HEK293 (cell line): ENCODE results near the gene MEGF8.

ENCODE experiments used
- CTCF ChIA-PET: fragments of 350-600 bp; formaldehyde crosslinking; extraction: SDS; loops from one replicate; lab custom pipeline; 2021; ENCODE audit warnings: antibody characterized with exemption; lab: Yijun Ruan, JAX
- POLR2A ChIA-PET: fragments of 300-600 bp; formaldehyde crosslinking; extraction: SDS; loops from one replicate; lab custom pipeline; 2020; ENCODE audit warnings: antibody characterized with exemption, inconsistent platforms; lab: Yijun Ruan, JAX
- H3K27ac ChIP-seq: fragments of 200-500 bp; sonication (Bioruptor generic); 2 replicates; pipeline ENCODE4 v1.5.1; 2014; ENCODE audit warnings: low read depth, low read length, control low read depth, inconsistent platforms; ENCODE audit errors: extremely low read depth
- H3K36me3 ChIP-seq, 2 experiments: fragments of 200-500 bp in 1 of 2; sonication (Bioruptor generic) in 1 of 2; 1 replicate in 1 of 2; 2 replicates in 1 of 2; pipeline ENCODE4 v1.5.1; 2014 to 2017; ENCODE audit warnings: inconsistent platforms in 2 of 2, low read length in 2 of 2; ENCODE audit not compliant: control insufficient read depth in 2 of 2, insufficient read depth in 1 of 2
- H3K4me1 ChIP-seq: fragments of 200-500 bp; sonication (Bioruptor generic); 2 replicates; pipeline ENCODE4 v1.5.1; 2014; ENCODE audit warnings: mild to moderate bottlenecking, low read length, inconsistent platforms; ENCODE audit not compliant: control insufficient read depth, insufficient read depth
- H3K4me3 ChIP-seq: 2 replicates; pipeline ENCODE4 v1.5.1; 2011; ENCODE audit warnings: low read depth, mild to moderate bottlenecking, control low read depth, low read length, moderate library complexity
- H3K9me3 ChIP-seq: fragments of 200-500 bp; sonication (Bioruptor generic); 2 replicates; pipeline ENCODE4 v1.5.1; 2014; ENCODE audit warnings: low read depth, low read length, inconsistent platforms; ENCODE audit not compliant: control insufficient read depth, insufficient read depth
- GLIS1 ChIP-seq: fragments of 450-650 bp; formaldehyde crosslinking; IDR thresholded peaks from 2 replicates; pipeline ENCODE4 v1.5.1; 2016; ENCODE audit warnings: missing biosample characterization, missing genetic modification characterization
- IKZF3 ChIP-seq: fragments of 450-650 bp; IDR thresholded peaks from 2 replicates; pipeline ENCODE4 v1.5.0; 2018; ENCODE audit warnings: missing biosample characterization, mild to moderate bottlenecking, missing genetic modification characterization, moderate library complexity
- KLF16 ChIP-seq: fragments of 450-650 bp; formaldehyde crosslinking; IDR thresholded peaks from 2 replicates; pipeline ENCODE4 v1.5.1; 2017; ENCODE audit warnings: missing biosample characterization, missing genetic modification characterization
- KLF17 ChIP-seq: fragments of 450-650 bp; formaldehyde crosslinking; IDR thresholded peaks from 2 replicates; pipeline ENCODE4 v1.5.1; 2016; ENCODE audit warnings: missing biosample characterization, missing genetic modification characterization
- KLF7 ChIP-seq: fragments of 450-650 bp; formaldehyde crosslinking; IDR thresholded peaks from 2 replicates; pipeline ENCODE4 v1.5.1; 2016; ENCODE audit warnings: missing biosample characterization, missing genetic modification characterization, borderline replicate concordance
- KLF9 ChIP-seq: fragments of 450-650 bp; formaldehyde crosslinking; IDR thresholded peaks from 2 replicates; pipeline ENCODE4 v1.5.1; 2016; ENCODE audit warnings: missing biosample characterization, missing genetic modification characterization, low read depth
- PATZ1 ChIP-seq: fragments of 450-650 bp; formaldehyde crosslinking; IDR thresholded peaks from 2 replicates; pipeline ENCODE4 v1.5.1; 2016; ENCODE audit warnings: missing biosample characterization, missing genetic modification characterization
- PRDM1 ChIP-seq: fragments of 450-650 bp; formaldehyde crosslinking; IDR thresholded peaks from 2 replicates; pipeline ENCODE4; 2016; ENCODE audit warnings: missing biosample characterization, missing genetic modification characterization
- PRDM6 ChIP-seq: fragments of 450-650 bp; formaldehyde crosslinking; IDR thresholded peaks from 2 replicates; pipeline ENCODE4 v1.5.1; 2017; ENCODE audit warnings: missing biosample characterization, missing genetic modification characterization
- ZBTB1 ChIP-seq: fragments of 450-650 bp; formaldehyde crosslinking; IDR thresholded peaks from 2 replicates; pipeline ENCODE4 v1.5.1; 2016; ENCODE audit warnings: missing biosample characterization, missing genetic modification characterization
- ZBTB26 ChIP-seq: fragments of 450-650 bp; formaldehyde crosslinking; optimal IDR thresholded peaks from 2 replicates; pipeline ENCODE3; 2016; ENCODE audit warnings: missing biosample characterization, mild to moderate bottlenecking, missing genetic modification characterization
- ZBTB7A ChIP-seq: fragments of 450-650 bp; formaldehyde crosslinking; IDR thresholded peaks from 2 replicates; pipeline ENCODE4 v1.5.1; 2016; ENCODE audit warnings: low read depth, missing biosample characterization, missing genetic modification characterization
- ZFHX2 ChIP-seq: fragments of 450-650 bp; formaldehyde crosslinking; conservative IDR thresholded peaks from 2 replicates; pipeline ENCODE4 v1.5.1; 2016; ENCODE audit warnings: missing biosample characterization, missing genetic modification characterization
- ZFP41 ChIP-seq: fragments of 450-650 bp; formaldehyde crosslinking; IDR thresholded peaks from 2 replicates; pipeline ENCODE4 v1.5.1; 2016; ENCODE audit warnings: missing biosample characterization, missing genetic modification characterization, borderline replicate concordance
- ZFP69B ChIP-seq: fragments of 450-650 bp; formaldehyde crosslinking; IDR thresholded peaks from 2 replicates; pipeline ENCODE4 v1.5.1; 2016; ENCODE audit warnings: missing biosample characterization, missing genetic modification characterization
- ZNF202 ChIP-seq: fragments of 450-650 bp; formaldehyde crosslinking; IDR thresholded peaks from 2 replicates; pipeline ENCODE4 v1.5.1; 2016; ENCODE audit warnings: missing biosample characterization, missing genetic modification characterization, borderline replicate concordance
- ZNF274 ChIP-seq, 2 experiments: fragments of 200-500 bp in 1 of 2; fragments of 450-650 bp in 1 of 2; sonication (Bioruptor generic) in 1 of 2; formaldehyde crosslinking in 1 of 2; IDR thresholded peaks; 2 replicates each; pipeline versions ENCODE4 v1.5.1 to v1.6.1; 2014 to 2016; ENCODE audit warnings: borderline replicate concordance in 1 of 2, inconsistent platforms in 1 of 2, low read length in 1 of 2, missing biosample characterization in 1 of 2, missing genetic modification characterization in 1 of 2
- ZNF324 ChIP-seq: fragments of 450-650 bp; formaldehyde crosslinking; IDR thresholded peaks from 2 replicates; pipeline ENCODE4 v1.5.1; 2016; ENCODE audit warnings: missing biosample characterization, missing genetic modification characterization
- ZNF366 ChIP-seq: fragments of 450-650 bp; formaldehyde crosslinking; conservative IDR thresholded peaks from 2 replicates; pipeline ENCODE4 v1.5.1; 2016; ENCODE audit warnings: missing biosample characterization, missing genetic modification characterization
- ZNF501 ChIP-seq: fragments of 450-650 bp; formaldehyde crosslinking; IDR thresholded peaks from 2 replicates; pipeline ENCODE4 v1.5.1; 2016; ENCODE audit warnings: missing biosample characterization, missing genetic modification characterization
- ZNF560 ChIP-seq: fragments of 450-650 bp; formaldehyde crosslinking; IDR thresholded peaks from 2 replicates; pipeline ENCODE4 v1.5.1; 2017; ENCODE audit warnings: missing biosample characterization, missing genetic modification characterization, borderline replicate concordance
- ZNF561 ChIP-seq: fragments of 450-650 bp; IDR thresholded peaks from 2 replicates; pipeline ENCODE4 v1.5.1; 2018; ENCODE audit warnings: missing biosample characterization, missing genetic modification characterization, borderline replicate concordance
- ZNF610 ChIP-seq: fragments of 450-650 bp; formaldehyde crosslinking; IDR thresholded peaks from 2 replicates; pipeline ENCODE4 v1.5.1; 2016; ENCODE audit warnings: missing biosample characterization, missing genetic modification characterization, borderline replicate concordance
- ZNF621 ChIP-seq: fragments of 450-650 bp; formaldehyde crosslinking; IDR thresholded peaks from 2 replicates; pipeline ENCODE4 v1.5.1; 2017; ENCODE audit warnings: missing biosample characterization, missing genetic modification characterization
- ZNF677 ChIP-seq: fragments of 450-650 bp; IDR thresholded peaks from 2 replicates; pipeline ENCODE4 v1.5.0; 2018; ENCODE audit warnings: missing biosample characterization, mild to moderate bottlenecking, missing genetic modification characterization, moderate library complexity
- ZNF692 ChIP-seq: fragments of 450-650 bp; formaldehyde crosslinking; IDR thresholded peaks from 2 replicates; pipeline ENCODE4 v1.5.1; 2016; ENCODE audit warnings: missing biosample characterization, missing genetic modification characterization
- ZNF707 ChIP-seq: fragments of 450-650 bp; formaldehyde crosslinking; IDR thresholded peaks from 2 replicates; pipeline ENCODE4 v1.5.1; 2016; ENCODE audit warnings: missing biosample characterization, missing genetic modification characterization
- ZNF777 ChIP-seq: fragments of 450-650 bp; formaldehyde crosslinking; IDR thresholded peaks from 2 replicates; pipeline ENCODE4 v1.5.1; 2017; ENCODE audit warnings: missing biosample characterization, missing genetic modification characterization, borderline replicate concordance
- ZSCAN30 ChIP-seq: fragments of 450-650 bp; IDR thresholded peaks from 2 replicates; pipeline ENCODE4 v1.5.1; 2018; ENCODE audit warnings: missing biosample characterization, mild to moderate bottlenecking, missing genetic modification characterization, moderate library complexity
- ZXDB ChIP-seq: fragments of 450-650 bp; formaldehyde crosslinking; IDR thresholded peaks from 2 replicates; pipeline ENCODE4 v1.5.1; 2016; ENCODE audit warnings: missing biosample characterization, missing genetic modification characterization

MEGF8 gene

GRCh38 chr19:42386974-42387707 lies 61.7 kb downstream of the MEGF8 start:
- POLR2A ChIA-PET = interaction anchor here (1.2 to 4.1 kb wide), 2 partner anchors 9 to 20 kb away, joined by 3 to 34 read pairs; no protein-coding TSS in a partner anchor
- peak overlapping the region; percentile 33 for H3K4me3 ChIP-seq
- peaks cover 4% of the 10 kb centered on the region; the same call in 1 of the 2 replicates for H3K4me1 ChIP-seq
- H3K27ac ChIP-seq = peak overlapping the region; percentile 44; the same call in 1 of the 2 replicates
- CTCF ChIA-PET = interaction anchor here (0.6 to 3.8 kb wide), 10 partner anchors 9 to 268 kb away, joined by 3 to 33 read pairs (median 4); no protein-coding TSS in a partner anchor
- no peaks in the 10 kb centered on the region; a peak in 1 of 3 replicates for H3K36me3 ChIP-seq
- no peaks in the 10 kb centered on the region for H3K9me3 ChIP-seq
- TF ChIP-seq ZNF610 (tag by site-specific recombination) (peak; percentile 73; the same call in 1 of the 2 replicates), ZSCAN30 (tag by site-specific recombination) (0 out of 2 replicates have a peak, but pooled peaks have one; percentile 73), ZNF202 (tag by site-specific recombination) (no peak), ZBTB26 (tag by site-specific recombination) (peak; percentile 92), ZNF274 (IDR thresholded peaks at IDR 0.05; ENCODE audit: low read length) (no peak), ZNF274 (tag by site-specific recombination; IDR thresholded peaks at IDR 0.05; ENCODE audit: borderline replicate concordance) (no peak), ZXDB (tag by site-specific recombination) (peak; percentile 79), ZNF707 (tag by site-specific recombination) (no peak), KLF16 (tag by site-specific recombination) (peak; percentile 63), KLF9 (tag by site-specific recombination) (peak; percentile 77), IKZF3 (tag by site-specific recombination) (peak; percentile 73; the same call in 1 of the 2 replicates), ZNF501 (tag by site-specific recombination) (peak; percentile 85), ZFP41 (tag by site-specific recombination) (no peak), PATZ1 (tag by site-specific recombination) (peak; percentile 92), ZFP69B (tag by site-specific recombination) (peak; percentile 94), ZNF692 (tag by site-specific recombination) (peak; percentile 96), ZBTB1 (tag by site-specific recombination) (no peak), ZNF561 (peak; percentile 96), KLF17 (tag by site-specific recombination) (peak; percentile 89; the same call in 1 of the 2 replicates), ZBTB7A (tag by site-specific recombination) (no peak), ZNF621 (tag by site-specific recombination) (no peak), ZNF366 (tag by site-specific recombination) (peak; percentile 77), KLF7 (0 out of 2 replicates have a peak, but pooled peaks have one; percentile 16), GLIS1 (tag by site-specific recombination) (peak; percentile 72), ZFHX2 (tag by site-specific recombination) (peak; percentile 89), ZNF677 (tag by site-specific recombination) (no peak), PRDM6 (tag by site-specific recombination) (no peak), ZNF560 (tag by site-specific recombination) (no peak), ZNF324 (peak; percentile 60; the same call in 1 of the 2 replicates), ZNF777 (peak; percentile 100), PRDM1 (tag by site-specific recombination) (peak; percentile 86)
